ENCODE data around the gene OR10C1.
"Not testable (repeated sequence)": the region's sequence is repeated elsewhere in the genome, so short reads cannot be mapped to it uniquely, and the experiment has no call there.

- TF ChIP-seq EZH2 (IDR thresholded peaks at IDR 0.05); CTCF (IDR thresholded peaks at IDR 0.05 in 2 of 3, conservative IDR thresholded peaks at IDR 0.05 in 1 of 3; ENCODE audit: borderline replicate concordance in 1 of 3, insufficient read depth in 1 of 3, low read depth in 2 of 3, low read length in 2 of 3); EZH2phosphoT487 (IDR thresholded peaks at IDR 0.05; ENCODE audit: borderline replicate concordance); POLR2A (IDR thresholded peaks at IDR 0.05; ENCODE audit: borderline replicate concordance, extremely low read depth, insufficient read depth, insufficient read length); FOSL1 (IDR thresholded peaks at IDR 0.05; ENCODE audit: low read depth); REST (IDR thresholded peaks at IDR 0.05; ENCODE audit: low read depth); SP1 (IDR thresholded peaks at IDR 0.05; ENCODE audit: low read depth); POLR2AphosphoS5 (IDR thresholded peaks at IDR 0.05; ENCODE audit: low read depth, low read length): not testable (repeated sequence)
These were observed 2.4 kb upstream of the OR10C1 start for GRCh38 chr6:29436730-29437129.
